ENCODE measurements around the gene FKBP1A.

- TF ChIP-seq EP300 (IDR thresholded peaks at IDR 0.05) = no peak
- TF ChIP-seq CTCF (IDR thresholded peaks at IDR 0.05) = no peak
- no peak for TF ChIP-seq POLR2AphosphoS5 (IDR thresholded peaks at IDR 0.05)
- no peak for TF ChIP-seq POLR2A (IDR thresholded peaks at IDR 0.05)
Measured at GRCh38 chr20:1424336-1424735, 31.5 kb upstream of the FKBP1A start.

Measured in sigmoid colon (tissue), 4 donors.